Nephron (organoid): ENCODE measurements around the gene MNX1.

ENCODE experiments used
- H3K27ac Mint-ChIP-seq, 3 experiments: 2 replicates each; pipeline ENCODE4 v1.8.0; 2020; ENCODE audit warnings: mixed read lengths in 3 of 3, mild to moderate bottlenecking in 2 of 3, moderate library complexity in 1 of 3
- H3K27me3 Mint-ChIP-seq: 2 replicates; pipeline ENCODE4 v1.8.0; 2021; ENCODE audit warnings: low read depth, mild to moderate bottlenecking, moderate library complexity, mixed read lengths
- H3K36me3 Mint-ChIP-seq: 2 replicates; pipeline ENCODE4 v1.8.0; 2020; ENCODE audit warnings: low read depth, mixed read lengths
- H3K4me1 Mint-ChIP-seq: 2 replicates; pipeline ENCODE4 v1.8.0; 2020; ENCODE audit warnings: mixed read lengths
- H3K4me3 Mint-ChIP-seq, 3 experiments: 2 replicates each; pipeline ENCODE4 v1.8.0; 2020; ENCODE audit warnings: mild to moderate bottlenecking in 3 of 3, mixed read lengths in 3 of 3, moderate library complexity in 2 of 3
- H3K9me3 Mint-ChIP-seq: 2 replicates; pipeline ENCODE4 v1.8.0; 2020; ENCODE audit warnings: mixed read lengths
- TF ChIP-seq, protein P1 (sequence below), 3 experiments: fragments of 200-600 bp; sonication (generic); IDR thresholded peaks; one replicate each; pipeline ENCODE4 v1.5.0; 2021; ENCODE audit warnings: antibody characterized with exemption in 3 of 3; ENCODE audit not compliant: unreplicated experiment in 3 of 3

The MNX1 gene

DNA sequence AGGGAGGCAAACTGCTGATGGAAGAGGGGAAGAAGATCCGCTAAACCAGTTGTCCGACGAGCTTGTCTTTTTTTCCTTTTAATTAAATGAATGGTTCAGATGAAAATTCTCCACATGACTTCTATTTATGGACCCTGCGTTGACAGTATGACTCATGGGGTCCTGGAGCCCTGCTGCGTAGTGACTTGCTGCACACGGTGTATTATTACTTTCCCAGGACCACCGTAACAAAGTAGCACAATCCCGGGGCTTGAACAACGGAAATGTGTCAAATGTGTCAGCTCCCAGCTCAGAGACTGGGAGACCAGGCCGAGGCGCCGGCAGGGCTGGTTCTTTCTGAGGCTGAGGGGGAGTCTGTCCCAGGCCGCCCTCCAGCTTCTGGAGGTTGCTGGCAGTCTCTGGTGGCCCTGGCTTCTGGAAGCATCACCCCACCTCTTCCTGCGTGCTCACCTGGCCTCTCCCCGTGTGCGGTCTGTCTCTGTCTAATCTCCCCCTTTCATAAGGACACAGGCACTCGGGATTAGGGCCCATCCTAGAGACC lies 33.8 kb upstream of the MNX1 start:
- Mint-ChIP-seq H3K9me3 (no peaks in the 10 kb centered on the region), H3K4me3 (no peak overlapping the region), H3K36me3 (no peaks in the 10 kb centered on the region), H3K4me1 (no peaks in the 10 kb centered on the region), H3K27ac (no peak overlapping the region), H3K27me3 (peaks cover 55% of the 10 kb centered on the region)
- TF ChIP-seq, protein P1, sequence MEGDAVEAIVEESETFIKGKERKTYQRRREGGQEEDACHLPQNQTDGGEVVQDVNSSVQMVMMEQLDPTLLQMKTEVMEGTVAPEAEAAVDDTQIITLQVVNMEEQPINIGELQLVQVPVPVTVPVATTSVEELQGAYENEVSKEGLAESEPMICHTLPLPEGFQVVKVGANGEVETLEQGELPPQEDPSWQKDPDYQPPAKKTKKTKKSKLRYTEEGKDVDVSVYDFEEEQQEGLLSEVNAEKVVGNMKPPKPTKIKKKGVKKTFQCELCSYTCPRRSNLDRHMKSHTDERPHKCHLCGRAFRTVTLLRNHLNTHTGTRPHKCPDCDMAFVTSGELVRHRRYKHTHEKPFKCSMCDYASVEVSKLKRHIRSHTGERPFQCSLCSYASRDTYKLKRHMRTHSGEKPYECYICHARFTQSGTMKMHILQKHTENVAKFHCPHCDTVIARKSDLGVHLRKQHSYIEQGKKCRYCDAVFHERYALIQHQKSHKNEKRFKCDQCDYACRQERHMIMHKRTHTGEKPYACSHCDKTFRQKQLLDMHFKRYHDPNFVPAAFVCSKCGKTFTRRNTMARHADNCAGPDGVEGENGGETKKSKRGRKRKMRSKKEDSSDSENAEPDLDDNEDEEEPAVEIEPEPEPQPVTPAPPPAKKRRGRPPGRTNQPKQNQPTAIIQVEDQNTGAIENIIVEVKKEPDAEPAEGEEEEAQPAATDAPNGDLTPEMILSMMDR (IDR thresholded peaks at IDR 0.05; ENCODE audit: unreplicated experiment in 3 of 3): no peak

DNA sequence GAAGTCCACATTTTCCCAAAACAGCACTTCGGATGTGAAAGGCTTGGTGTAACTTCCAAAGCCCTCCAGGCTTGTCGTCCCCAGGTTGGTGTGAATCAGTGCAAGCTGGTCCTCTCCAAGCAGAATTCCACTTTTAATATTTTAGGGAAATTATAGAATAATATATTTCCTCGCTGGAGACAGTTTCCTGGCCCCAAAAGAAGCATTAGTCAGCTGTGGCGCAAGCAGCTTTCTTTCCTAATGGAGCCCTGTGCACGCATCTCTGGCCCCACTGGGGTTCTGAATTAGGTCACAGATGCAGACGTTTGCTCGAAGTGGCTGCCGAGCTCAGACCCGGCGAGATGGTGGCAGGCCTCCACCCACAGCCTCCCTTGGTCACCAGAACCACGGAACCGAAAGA lies 33.3 kb upstream of the MNX1 start:
- H3K27me3 Mint-ChIP-seq: peaks cover 54% of the 10 kb centered on the region
- H3K36me3 Mint-ChIP-seq: no peaks in the 10 kb centered on the region
- TF ChIP-seq, protein P1 (IDR thresholded peaks at IDR 0.05; ENCODE audit: unreplicated experiment in 3 of 3): no peak
- H3K4me1 Mint-ChIP-seq: no peaks in the 10 kb centered on the region
- H3K27ac Mint-ChIP-seq: no peak overlapping the region
- no peaks in the 10 kb centered on the region for H3K9me3 Mint-ChIP-seq
- no peak overlapping the region for H3K4me3 Mint-ChIP-seq

DNA sequence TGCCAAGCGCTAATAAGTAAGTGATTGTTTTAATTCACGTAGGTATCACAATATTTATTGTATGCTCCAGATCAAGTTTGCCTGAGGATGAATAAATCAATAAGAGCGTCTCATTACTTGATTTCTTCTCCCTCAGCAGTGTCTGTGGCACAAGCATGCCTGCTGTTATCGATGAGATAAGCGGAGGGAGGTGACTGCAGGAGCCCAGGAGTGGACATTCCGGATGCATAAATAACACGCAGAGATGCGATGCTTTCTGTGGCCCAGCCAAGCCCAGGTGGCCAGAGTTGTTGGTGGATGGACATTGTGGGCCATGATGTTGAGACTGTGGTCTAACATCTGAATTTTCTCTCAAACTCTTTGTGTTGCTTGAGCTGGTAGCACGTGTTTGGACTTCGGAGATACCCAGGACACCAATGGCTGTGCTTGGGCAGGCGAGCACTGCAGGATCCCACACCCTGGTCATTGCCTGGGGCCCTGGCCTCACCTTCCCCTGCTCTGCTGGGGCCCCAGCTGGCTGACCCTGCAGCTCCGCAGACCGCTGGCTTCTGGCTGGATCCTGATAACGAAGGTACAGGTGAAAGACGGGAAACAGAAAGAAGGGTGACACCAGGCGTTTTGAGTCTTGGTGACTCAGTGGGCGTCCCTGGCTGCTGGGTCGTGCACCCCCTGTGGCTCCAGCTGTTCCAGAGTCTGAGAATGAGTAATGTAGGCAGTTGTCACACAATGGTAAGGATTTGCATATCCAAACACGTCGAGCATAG lies 31.2 kb upstream of the MNX1 start:
- Mint-ChIP-seq H3K27ac (no peak overlapping the region), H3K9me3 (peaks cover 8% of the 10 kb centered on the region), H3K36me3 (no peaks in the 10 kb centered on the region), H3K27me3 (peaks cover 61% of the 10 kb centered on the region), H3K4me3 (no peak overlapping the region), H3K4me1 (no peaks in the 10 kb centered on the region)
- TF ChIP-seq, protein P1 (IDR thresholded peaks at IDR 0.05; ENCODE audit: unreplicated experiment in 3 of 3): no peak

DNA sequence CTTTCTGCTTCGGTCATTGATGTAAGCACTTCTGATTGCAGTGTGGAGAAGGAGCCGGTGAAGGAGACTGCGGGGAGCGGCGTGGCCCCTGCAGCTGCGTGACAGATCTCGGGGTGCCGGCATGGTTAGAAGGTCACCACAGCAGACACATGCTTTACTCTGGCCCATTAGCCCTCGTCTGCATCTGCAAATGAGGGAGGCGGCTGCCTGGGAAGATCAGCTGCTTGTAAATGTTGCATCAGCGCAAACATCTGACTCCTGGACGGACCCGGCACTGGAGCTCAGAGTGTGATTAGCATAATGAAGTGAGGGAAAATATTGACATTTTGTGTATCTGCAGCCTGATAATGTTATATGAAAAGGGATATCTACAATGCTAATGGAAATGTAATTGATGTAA lies 30.5 kb upstream of the MNX1 start:
- Mint-ChIP-seq H3K27ac (no peak overlapping the region), H3K9me3 (peaks cover 15% of the 10 kb centered on the region), H3K27me3 (peaks cover 66% of the 10 kb centered on the region), H3K36me3 (peaks cover 4% of the 10 kb centered on the region), H3K4me1 (no peaks in the 10 kb centered on the region), H3K4me3 (no peak overlapping the region)
- TF ChIP-seq, protein P1 (IDR thresholded peaks at IDR 0.05; ENCODE audit: unreplicated experiment in 3 of 3): no peak

DNA sequence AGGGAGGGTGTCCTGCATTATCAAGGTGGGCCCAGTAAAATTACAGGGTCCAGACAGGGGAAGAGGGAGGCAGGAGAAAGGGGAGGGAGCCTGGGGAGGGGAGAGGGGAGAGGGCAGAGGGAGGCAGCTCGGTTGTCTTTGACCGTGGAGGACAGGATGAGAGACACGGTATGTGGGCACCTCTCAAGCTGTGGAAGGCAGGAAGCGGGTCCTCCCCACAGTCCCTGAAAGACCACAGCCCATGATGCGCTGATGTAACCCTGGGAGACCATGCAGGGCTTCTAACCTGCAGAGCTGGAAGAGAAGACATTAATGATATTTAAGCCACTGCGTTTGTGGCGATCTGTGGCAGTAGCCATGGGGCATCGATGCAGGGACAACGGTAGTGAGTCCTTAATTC lies 27.2 kb upstream of the MNX1 start:
- no peak overlapping the region for H3K4me3 Mint-ChIP-seq
- H3K27me3 Mint-ChIP-seq: peaks cover 72% of the 10 kb centered on the region
- no peak overlapping the region for H3K27ac Mint-ChIP-seq
- no peaks in the 10 kb centered on the region for H3K4me1 Mint-ChIP-seq
- H3K36me3 Mint-ChIP-seq: peaks cover 4% of the 10 kb centered on the region
- TF ChIP-seq, protein P1 (IDR thresholded peaks at IDR 0.05; ENCODE audit: unreplicated experiment in 3 of 3): no peak
- H3K9me3 Mint-ChIP-seq: peaks cover 17% of the 10 kb centered on the region

DNA sequence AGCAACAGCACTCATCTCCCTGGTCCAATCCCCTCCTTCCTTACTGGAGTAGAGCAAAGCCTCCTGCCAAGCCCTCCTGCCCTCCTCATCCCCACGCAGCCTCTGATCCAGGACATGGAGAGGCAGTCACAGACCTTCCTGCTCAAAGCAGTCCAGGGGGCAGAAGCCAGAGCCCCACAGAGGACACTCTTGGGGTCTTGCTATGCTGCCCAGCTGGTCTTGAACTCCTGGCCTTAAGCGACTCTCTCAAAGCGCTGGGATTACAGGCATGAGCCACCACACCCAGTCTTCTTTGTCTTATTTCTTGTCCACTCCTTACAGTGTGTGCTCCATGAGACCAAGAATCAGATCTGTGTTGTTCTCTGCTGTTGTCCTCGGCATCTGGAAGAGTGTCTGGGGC lies 26.6 kb upstream of the MNX1 start:
- peaks cover 69% of the 10 kb centered on the region for H3K27me3 Mint-ChIP-seq
- TF ChIP-seq, protein P1 (IDR thresholded peaks at IDR 0.05; ENCODE audit: unreplicated experiment in 3 of 3): no peak
- H3K4me3 Mint-ChIP-seq: no peak overlapping the region
- no peak overlapping the region for H3K27ac Mint-ChIP-seq
- peaks cover 17% of the 10 kb centered on the region for H3K9me3 Mint-ChIP-seq
- H3K4me1 Mint-ChIP-seq: no peaks in the 10 kb centered on the region
- peaks cover 4% of the 10 kb centered on the region for H3K36me3 Mint-ChIP-seq
